GM23248 (cell line): ENCODE results near the gene RP9. TPM values are rescaled to one million over a fixed set of nuclear protein-coding genes. Genes with fewer than 3 reads are reported as not detected.
"Not testable (repeated sequence)": the region's sequence is repeated elsewhere in the genome, so short reads cannot be mapped to it uniquely, and the experiment has no call there.

Experiments used
- DNase-seq: peaks from one replicate; pipeline ENCODE4 v3.0.0-alpha.2; 2015
- H2AFZ ChIP-seq: fragments of 200-600 bp; sonication (generic); 2 replicates; pipeline ENCODE4 v1.6.1; 2016; ENCODE audit warnings: antibody characterized with exemption
- H3F3A ChIP-seq: fragments of 200-600 bp; sonication (generic); 2 replicates; pipeline ENCODE4 v1.6.1; 2016; ENCODE audit warnings: mild to moderate bottlenecking, antibody characterized with exemption, mixed run types; ENCODE audit not compliant: insufficient read depth
- H3K27ac ChIP-seq: fragments of 200-600 bp; sonication (generic); 2 replicates; pipeline ENCODE4 v1.5.1; 2016; ENCODE audit warnings: mild to moderate bottlenecking
- H3K27me3 ChIP-seq: fragments of 200-600 bp; sonication (generic); replicated peaks from 2 replicates; pipeline ENCODE4 v1.6.1; 2016; ENCODE audit warnings: mild to moderate bottlenecking; ENCODE audit not compliant: insufficient read depth
- H3K36me3 ChIP-seq: fragments of 200-600 bp; sonication (generic); 2 replicates; pipeline ENCODE4 v1.6.1; 2016; ENCODE audit warnings: low read depth, mild to moderate bottlenecking
- H3K4me1 ChIP-seq: fragments of 200-600 bp; sonication (generic); 2 replicates; pipeline ENCODE4 v1.6.1; 2016; ENCODE audit warnings: mild to moderate bottlenecking; ENCODE audit not compliant: insufficient read depth
- H3K4me2 ChIP-seq: fragments of 200-600 bp; sonication (generic); one replicate; pipeline ENCODE4 v1.6.1; 2016; ENCODE audit warnings: mild to moderate bottlenecking; ENCODE audit not compliant: unreplicated experiment
- H3K4me3 ChIP-seq: fragments of 200-600 bp; sonication (generic); 2 replicates; pipeline ENCODE4 v1.5.1; 2016; ENCODE audit warnings: mild to moderate bottlenecking
- H3K79me2 ChIP-seq: fragments of 200-600 bp; sonication (generic); 2 replicates; pipeline ENCODE4 v1.6.1; 2016; ENCODE audit warnings: mild to moderate bottlenecking; ENCODE audit not compliant: insufficient read depth
- H3K9ac ChIP-seq: fragments of 200-600 bp; sonication (generic); 2 replicates; pipeline ENCODE4 v1.6.1; 2016; ENCODE audit warnings: mild to moderate bottlenecking
- H3K9me2 ChIP-seq: fragments of 200-600 bp; sonication (generic); 2 replicates; pipeline ENCODE4 v1.6.1; 2016; ENCODE audit warnings: mixed run types, mild to moderate bottlenecking, moderate library complexity; ENCODE audit not compliant: insufficient read depth
- H3K9me3 ChIP-seq: fragments of 200-600 bp; sonication (generic); one replicate; pipeline ENCODE4 v1.6.1; 2017; ENCODE audit warnings: low read depth
- H4K20me1 ChIP-seq: fragments of 200-600 bp; sonication (generic); 2 replicates; pipeline ENCODE4 v1.6.0; 2016; ENCODE audit not compliant: insufficient read depth
- EZH2 ChIP-seq: fragments of 200-600 bp; sonication (generic); IDR thresholded peaks from 2 replicates; pipeline ENCODE4 v1.6.1; 2018; ENCODE audit warnings: antibody characterized with exemption, mild to moderate bottlenecking; ENCODE audit not compliant: insufficient read depth, poor library complexity, severe bottlenecking
- EZH2phosphoT487 ChIP-seq: fragments of 200-600 bp; sonication (generic); IDR thresholded peaks from 2 replicates; pipeline ENCODE4 v1.6.1; 2018; ENCODE audit warnings: antibody characterized with exemption, moderate library complexity, mild to moderate bottlenecking, low read depth; ENCODE audit not compliant: insufficient read depth
- WGBS, 2 experiments: methylation state at CpG; one replicate each; pipeline ENCODE4 v1.1.6; 2015 to 2017; ENCODE audit warnings: low lambda C conversion rate in 2 of 2, low coverage in 1 of 2; ENCODE audit errors: missing lambda C conversion rate in 2 of 2; 5-methylcytosine and 5-hydroxymethylcytosine counted together
- in situ Hi-C: fragments of 300-500 bp; cut with MboI; formaldehyde crosslinking; loops from 2 replicates; pipeline ENCODE4 v1.15.0; 2020
- polyA plus RNA-seq: library from polyadenylated mRNA; unstranded; fragments of >200 nt; fragmentation: Nextera tagmentation; extraction: Ambion mirVana; gene quantifications from 2 replicates; pipeline ENCODE4 v1.2.1, GENCODE V29; 2016
- total RNA-seq: library from RNA; depleted of rRNA; stranded (reverse); fragments of >200 nt; shearing (Covaris generic); gene quantifications from 2 replicates; pipeline ENCODE4 v1.2.3, GENCODE V29; 2014

Gene RP9
- total and polyA plus RNA-seq, 2 experiments from 2014 or later, result 9.5 to 24.7 TPM

- 42 to 47% methylated on average over 7 of the region's 7 CpGs for WGBS, 2 experiments
- Histone ChIP-seq H3K36me3 (peaks cover 11% of the 10 kb centered on the region; the same call in 1 of the 2 replicates), H3K9me2 (no peaks in the 10 kb centered on the region), H3K4me2 (peak overlapping the region; percentile 92), H3K9me3 (no peaks in the 10 kb centered on the region), H3F3A (peaks cover 8% of the 10 kb centered on the region), H3K27ac (peak overlapping the region; percentile 58; the same call in 1 of the 2 replicates), H3K9ac (peak overlapping the region; percentile 87), H3K79me2 (peaks cover 66% of the 10 kb centered on the region), H4K20me1 (no peaks in the 10 kb centered on the region), H3K4me1 (peaks cover 15% of the 10 kb centered on the region), H3K27me3 (no peaks in the 10 kb centered on the region), H2AFZ (peak overlapping the region; percentile 92; the same call in 1 of the 2 replicates), H3K4me3 (peak overlapping the region; percentile 97)
- DNase-seq, result peak; percentile 70
- in situ Hi-C loops, result no loop called here
- no peak for TF ChIP-seq EZH2phosphoT487
- TF ChIP-seq EZH2, result no peak
Measured at GRCh38 chr7:33107136-33108066, 1.8 kb downstream of the RP9 start.

GRCh38 chr7:33101906-33102305 is 7.3 kb downstream of the RP9 start:
- Histone ChIP-seq H4K20me1 (no peaks in the 10 kb centered on the region), H2AFZ (no peak overlapping the region), H3K27ac (no peak overlapping the region), H3K36me3 (peaks cover 51% of the 10 kb centered on the region), H3K4me3 (no peak overlapping the region), H3K79me2 (peaks cover 64% of the 10 kb centered on the region), H3K9me3 (no peaks in the 10 kb centered on the region), H3K4me2 (no peak overlapping the region), H3K27me3 (no peaks in the 10 kb centered on the region), H3F3A (no peaks in the 10 kb centered on the region), H3K9ac (no peak overlapping the region), H3K4me1 (no peaks in the 10 kb centered on the region), H3K9me2 (no peaks in the 10 kb centered on the region)
- TF ChIP-seq EZH2 (no peak), EZH2phosphoT487 (no peak)
- no peak for DNase-seq
- 80 to 86% methylated on average over 3 of the region's 3 CpGs for WGBS, 2 experiments
- in situ Hi-C loops, result no loop called here

- WGBS, 2 experiments, result 81% methylated on average over 3 of the region's 3 CpGs
- Histone ChIP-seq H2AFZ (no peak overlapping the region), H3K79me2 (peaks cover 52% of the 10 kb centered on the region), H3K36me3 (peaks cover 62% of the 10 kb centered on the region), H3K4me2 (no peak overlapping the region), H3K9ac (no peak overlapping the region), H3K9me2 (no peaks in the 10 kb centered on the region), H3K9me3 (no peaks in the 10 kb centered on the region), H3K4me3 (no peak overlapping the region), H3K27ac (no peak overlapping the region), H4K20me1 (no peaks in the 10 kb centered on the region), H3K4me1 (no peaks in the 10 kb centered on the region), H3K27me3 (no peaks in the 10 kb centered on the region), H3F3A (0 out of 2 replicates have a peak, but pooled peaks cover under 1% of the 10 kb centered on the region)
- no peak for DNase-seq
- TF ChIP-seq EZH2, result no peak
- TF ChIP-seq EZH2phosphoT487, result no peak
- in situ Hi-C loops, result no loop called here
Measured at GRCh38 chr7:33100770-33101169, 8.4 kb downstream of the RP9 start.

- Histone ChIP-seq H3K9ac (no peak overlapping the region), H3K27me3 (no peaks in the 10 kb centered on the region), H3K9me3 (no peaks in the 10 kb centered on the region), H4K20me1 (no peaks in the 10 kb centered on the region), H3K4me1 (no peaks in the 10 kb centered on the region), H2AFZ (no peak overlapping the region), H3K9me2 (no peaks in the 10 kb centered on the region), H3K4me2 (no peak overlapping the region), H3K79me2 (peaks cover 38% of the 10 kb centered on the region), H3F3A (0 out of 2 replicates have a peak, but pooled peaks cover 3% of the 10 kb centered on the region), H3K36me3 (peaks cover 70% of the 10 kb centered on the region), H3K4me3 (no peak overlapping the region), H3K27ac (no peak overlapping the region)
- TF ChIP-seq EZH2 (no peak), EZH2phosphoT487 (no peak)
- WGBS, 2 experiments, result 84 to 87% methylated on average over 4 of the region's 4 CpGs
- in situ Hi-C loops, result no loop called here
- no peak for DNase-seq
Measured at GRCh38 chr7:33099154-33099940, 9.9 kb downstream of the RP9 start.

- peaks cover 52% of the 10 kb centered on the region for H3K36me3 ChIP-seq
- H3K4me1 ChIP-seq, H3K27me3 ChIP-seq, H3K9ac ChIP-seq, H3K27ac ChIP-seq, in situ Hi-C loops, H2AFZ ChIP-seq, H3K9me3 ChIP-seq, H3F3A ChIP-seq, H4K20me1 ChIP-seq, H3K79me2 ChIP-seq, H3K4me3 ChIP-seq, DNase-seq, H3K9me2 ChIP-seq, H3K4me2 ChIP-seq: not testable (repeated sequence)
- 84 to 88% methylated on average over 6 of the region's 6 CpGs for WGBS, 2 experiments
Measured at GRCh38 chr7:33094745-33095275, 14.4 kb downstream of the RP9 start.
